GM10248 (cell line): ENCODE measurements around the gene RNF5.
"Not testable (repeated sequence)": the region's sequence is repeated elsewhere in the genome, so short reads cannot be mapped to it uniquely, and the experiment has no call there.

ENCODE experiments used
- CTCF ChIA-PET: fragments of 300-600 bp; sonication (Branson Sonifier 250); formaldehyde crosslinking; extraction: SDS; loops from one replicate; lab custom pipeline; 2021; ENCODE audit warnings: antibody characterized with exemption; lab: Yijun Ruan, JAX
- POLR2A ChIA-PET: fragments of 350-650 bp; sonication (Branson Sonifier 250); formaldehyde crosslinking; extraction: SDS; loops from one replicate; lab custom pipeline; 2020; ENCODE audit warnings: antibody characterized with exemption; lab: Yijun Ruan, JAX
- DNase-seq: peaks from one replicate; pipeline ENCODE4 v3.0.0; 2012; ENCODE audit errors: extremely low spot score
- TF ChIP-seq, protein P1 (sequence below): IDR thresholded peaks from 2 replicates; pipeline ENCODE4 v1.5.1; 2012; ENCODE audit warnings: mild to moderate bottlenecking, low read depth; ENCODE audit errors: extremely low read depth, missing control alignments, control extremely low read depth

The RNF5 gene

GRCh38 chr6:32133786-32134185 is 44.4 kb upstream of the RNF5 start:
- ChIA-PET POLR2A (interaction anchor here (0.5 kb wide), 1 partner anchor 1231 kb away, joined by 3 read pairs; no protein-coding TSS in a partner anchor), CTCF (interaction anchor here (1.6 kb wide), 1 partner anchor 15 kb away, joined by 3 read pairs; no protein-coding TSS in a partner anchor)
- DNase-seq, result no peak
- TF ChIP-seq, protein P1, sequence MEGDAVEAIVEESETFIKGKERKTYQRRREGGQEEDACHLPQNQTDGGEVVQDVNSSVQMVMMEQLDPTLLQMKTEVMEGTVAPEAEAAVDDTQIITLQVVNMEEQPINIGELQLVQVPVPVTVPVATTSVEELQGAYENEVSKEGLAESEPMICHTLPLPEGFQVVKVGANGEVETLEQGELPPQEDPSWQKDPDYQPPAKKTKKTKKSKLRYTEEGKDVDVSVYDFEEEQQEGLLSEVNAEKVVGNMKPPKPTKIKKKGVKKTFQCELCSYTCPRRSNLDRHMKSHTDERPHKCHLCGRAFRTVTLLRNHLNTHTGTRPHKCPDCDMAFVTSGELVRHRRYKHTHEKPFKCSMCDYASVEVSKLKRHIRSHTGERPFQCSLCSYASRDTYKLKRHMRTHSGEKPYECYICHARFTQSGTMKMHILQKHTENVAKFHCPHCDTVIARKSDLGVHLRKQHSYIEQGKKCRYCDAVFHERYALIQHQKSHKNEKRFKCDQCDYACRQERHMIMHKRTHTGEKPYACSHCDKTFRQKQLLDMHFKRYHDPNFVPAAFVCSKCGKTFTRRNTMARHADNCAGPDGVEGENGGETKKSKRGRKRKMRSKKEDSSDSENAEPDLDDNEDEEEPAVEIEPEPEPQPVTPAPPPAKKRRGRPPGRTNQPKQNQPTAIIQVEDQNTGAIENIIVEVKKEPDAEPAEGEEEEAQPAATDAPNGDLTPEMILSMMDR, result no peak

- TF ChIP-seq, protein P1, result no peak
- ChIA-PET CTCF (interaction anchor here (1.7 kb wide), 1 partner anchor 17 kb away, joined by 4 read pairs; no protein-coding TSS in a partner anchor), POLR2A (no interaction called here)
- no peak for DNase-seq
Measured at GRCh38 chr6:32137454-32137853, 40.8 kb upstream of the RNF5 start.

GRCh38 chr6:32139590-32139989 is 38.6 kb upstream of the RNF5 start:
- POLR2A ChIA-PET, result interaction anchor here (0.7 kb wide), 1 partner anchor 11 kb away, joined by 8 read pairs; the partner anchor contains the start of gene ATF6B
- DNase-seq, result no peak
- TF ChIP-seq, protein P1, result no peak
- CTCF ChIA-PET, result interaction anchor here (1.7 kb wide), 1 partner anchor 21 kb away, joined by 5 read pairs; no protein-coding TSS in a partner anchor

- ChIA-PET POLR2A (no interaction called here), CTCF (interaction anchor here (0.8 kb wide), 2 partner anchors 12 to 23 kb away, joined by 3 read pairs; no protein-coding TSS in a partner anchor)
- TF ChIP-seq, protein P1, result no peak
- DNase-seq, result no peak
Measured at GRCh38 chr6:32140420-32141046, 37.7 kb upstream of the RNF5 start.

GRCh38 chr6:32144238-32144637 is 34.0 kb upstream of the RNF5 start:
- CTCF ChIA-PET, result interaction anchor here (0.8 to 0.9 kb wide), 2 partner anchors 8 to 26 kb away, joined by 3 read pairs; no protein-coding TSS in a partner anchor
- POLR2A ChIA-PET, DNase-seq: not testable (repeated sequence)

DNA sequence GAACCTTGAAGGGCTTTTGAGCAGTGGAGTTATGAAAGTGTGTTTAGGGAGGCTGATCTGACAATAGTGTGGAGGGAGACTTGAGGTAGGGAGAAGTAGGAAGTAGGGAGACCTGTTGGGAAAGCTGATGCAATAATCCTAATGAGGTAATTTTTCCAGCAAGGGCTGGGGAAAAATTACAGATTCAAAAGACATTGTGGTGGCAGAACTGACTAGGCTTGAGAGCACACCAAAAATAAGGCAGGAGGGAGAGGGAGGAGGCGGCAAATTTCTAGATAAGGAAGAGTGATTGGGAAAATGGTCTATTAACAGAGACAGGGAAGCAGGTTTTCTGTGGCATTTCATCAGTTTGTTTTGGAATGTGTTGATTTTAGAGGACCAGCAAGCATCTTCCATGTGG is 31.9 kb upstream of the RNF5 start:
- TF ChIP-seq, protein P1, result no peak
- POLR2A ChIA-PET, result no interaction called here
- DNase-seq, result no peak
- CTCF ChIA-PET, result interaction anchor here (1.3 kb wide), 1 partner anchor 27 kb away, joined by 4 read pairs; no protein-coding TSS in a partner anchor

- no peak for DNase-seq
- ChIA-PET CTCF (interaction anchor here (1.3 kb wide), 1 partner anchor 28 kb away, joined by 4 read pairs; no protein-coding TSS in a partner anchor), POLR2A (no interaction called here)
- TF ChIP-seq, protein P1, result no peak
Measured at GRCh38 chr6:32146687-32147086, 31.5 kb upstream of the RNF5 start.
